HL-60 (cell line): ENCODE results near the gene GPC3.

Experiments used
- POLR2AphosphoS5 ChIP-seq: IDR thresholded peaks from 2 replicates; pipeline ENCODE4 v1.6.1; 2012; ENCODE audit warnings: low read depth
- SPI1 ChIP-seq: IDR thresholded peaks from 2 replicates; pipeline ENCODE4 v1.6.1; 2012; ENCODE audit warnings: low read depth, mild to moderate bottlenecking, borderline replicate concordance
- TF ChIP-seq, protein P1 (sequence below): IDR thresholded peaks from one replicate; pipeline ENCODE4 v1.5.1; 2011; ENCODE audit warnings: low read length, control low read depth, inconsistent platforms; ENCODE audit not compliant: insufficient read depth

DNA sequence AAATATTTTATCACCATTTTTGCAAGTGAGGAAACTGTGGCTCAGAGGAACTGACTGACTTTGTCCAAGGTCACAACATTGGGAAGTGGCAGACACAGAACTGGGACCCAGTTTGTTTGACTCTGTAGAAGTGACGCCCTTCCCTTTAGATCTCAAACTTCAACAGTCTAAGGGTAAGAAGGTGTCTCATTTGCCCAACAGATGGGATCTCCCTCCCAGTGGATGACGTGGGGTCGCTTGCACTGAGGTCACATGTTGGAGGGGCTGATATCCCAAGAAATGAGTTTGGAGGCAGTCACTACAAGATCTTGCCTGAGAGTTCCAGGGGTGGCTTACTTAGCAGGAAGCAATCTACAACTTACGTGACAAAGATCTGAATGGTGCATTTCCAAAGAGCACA, 397.6 kb downstream of the GPC3 start:
- TF ChIP-seq, protein P1, sequence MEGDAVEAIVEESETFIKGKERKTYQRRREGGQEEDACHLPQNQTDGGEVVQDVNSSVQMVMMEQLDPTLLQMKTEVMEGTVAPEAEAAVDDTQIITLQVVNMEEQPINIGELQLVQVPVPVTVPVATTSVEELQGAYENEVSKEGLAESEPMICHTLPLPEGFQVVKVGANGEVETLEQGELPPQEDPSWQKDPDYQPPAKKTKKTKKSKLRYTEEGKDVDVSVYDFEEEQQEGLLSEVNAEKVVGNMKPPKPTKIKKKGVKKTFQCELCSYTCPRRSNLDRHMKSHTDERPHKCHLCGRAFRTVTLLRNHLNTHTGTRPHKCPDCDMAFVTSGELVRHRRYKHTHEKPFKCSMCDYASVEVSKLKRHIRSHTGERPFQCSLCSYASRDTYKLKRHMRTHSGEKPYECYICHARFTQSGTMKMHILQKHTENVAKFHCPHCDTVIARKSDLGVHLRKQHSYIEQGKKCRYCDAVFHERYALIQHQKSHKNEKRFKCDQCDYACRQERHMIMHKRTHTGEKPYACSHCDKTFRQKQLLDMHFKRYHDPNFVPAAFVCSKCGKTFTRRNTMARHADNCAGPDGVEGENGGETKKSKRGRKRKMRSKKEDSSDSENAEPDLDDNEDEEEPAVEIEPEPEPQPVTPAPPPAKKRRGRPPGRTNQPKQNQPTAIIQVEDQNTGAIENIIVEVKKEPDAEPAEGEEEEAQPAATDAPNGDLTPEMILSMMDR = no peak
- TF ChIP-seq SPI1 (no peak), POLR2AphosphoS5 (no peak)
